GM19240 (cell line): ENCODE measurements around the gene A1BG.

Experiments
- DNase-seq: peaks from one replicate; pipeline ENCODE4 v3.0.0; 2011; ENCODE audit warnings: low spot score; ENCODE audit not compliant: insufficient read length

A1BG gene

GRCh38 chr19:58300620-58301019 lies 52.7 kb downstream of the A1BG start:
- no peak for DNase-seq

- DNase-seq: no peak
These were observed 57.2 kb downstream of the A1BG start for GRCh38 chr19:58296104-58296503.
